OCI-LY7 (cell line): ENCODE results near the gene NFX1. TPM values are rescaled to one million over a fixed set of nuclear protein-coding genes. Genes with fewer than 3 reads are reported as not detected.

Experiments
- BruUV-seq: library from RNA; stranded (reverse); fragments of 400-500 nt; replicated peaks from 2 replicates; lab custom pipeline; 2021; lab: Mats Ljungman, UMichigan
- CTCF ChIA-PET: fragments of 300-600 bp; sonication (Branson Sonifier 250); formaldehyde crosslinking; loops from one replicate; lab custom pipeline; 2022; ENCODE audit warnings: antibody characterized with exemption; ENCODE audit not compliant: unreplicated experiment; lab: Charles Lee
- POLR2A ChIA-PET: fragments of 300-600 bp; sonication (Branson Sonifier 250); formaldehyde crosslinking; loops from one replicate; lab custom pipeline; 2022; ENCODE audit warnings: antibody characterized with exemption; lab: Charles Lee
- DNase-seq: peaks from one replicate; pipeline ENCODE4 v3.0.0-alpha.2; 2015; ENCODE audit warnings: low spot score
- H2AFZ ChIP-seq: fragments of 200-600 bp; sonication (generic), shearing (Covaris generic); 2 replicates; pipeline ENCODE4 v1.6.1; 2014; ENCODE audit warnings: mild to moderate bottlenecking, antibody characterized with exemption, low read length, moderate library complexity
- H3K27ac ChIP-seq: fragments of 200-600 bp; sonication (generic); 2 replicates; pipeline ENCODE4 v1.5.1; 2014; ENCODE audit warnings: mixed run types, low read depth, mild to moderate bottlenecking, moderate library complexity, low read length, inconsistent platforms; ENCODE audit not compliant: poor library complexity, severe bottlenecking
- H3K36me3 ChIP-seq: fragments of 200-600 bp; sonication (generic); 2 replicates; pipeline ENCODE4 v1.6.1; 2014; ENCODE audit warnings: mild to moderate bottlenecking, antibody characterized with exemption, low read length, moderate library complexity, mixed read lengths; ENCODE audit not compliant: insufficient read depth
- H3K4me1 ChIP-seq: fragments of 200-600 bp; sonication (generic); 2 replicates; pipeline ENCODE4 v1.5.1; 2014; ENCODE audit warnings: mild to moderate bottlenecking, low read length; ENCODE audit not compliant: insufficient read depth, poor library complexity, severe bottlenecking
- H3K4me2 ChIP-seq: fragments of 200-600 bp; sonication (generic); 2 replicates; pipeline ENCODE4 v1.6.1; 2014; ENCODE audit warnings: mild to moderate bottlenecking, low read length
- H3K4me3 ChIP-seq: fragments of 200-600 bp; sonication (generic); 2 replicates; pipeline ENCODE4 v1.5.1; 2014; ENCODE audit warnings: mild to moderate bottlenecking, low read depth, low read length; ENCODE audit not compliant: poor library complexity, severe bottlenecking
- H3K79me2 ChIP-seq: fragments of 200-600 bp; sonication (generic); 2 replicates; pipeline ENCODE4 v1.6.1; 2016; ENCODE audit warnings: low read depth, mild to moderate bottlenecking, low read length, moderate library complexity, mixed read lengths; ENCODE audit not compliant: insufficient read depth
- H3K9me2 ChIP-seq: fragments of 200-600 bp; sonication (generic); 2 replicates; pipeline ENCODE4 v1.6.1; 2016; ENCODE audit warnings: mild to moderate bottlenecking, low read length, mixed read lengths; ENCODE audit not compliant: insufficient read depth
- H3K9me3 ChIP-seq: fragments of 200-600 bp; sonication (generic); 2 replicates; pipeline ENCODE4 v1.6.1; 2014; ENCODE audit warnings: mild to moderate bottlenecking, mixed run types, low read length, mixed read lengths
- H4K20me1 ChIP-seq: fragments of 200-600 bp; sonication (generic); 2 replicates; pipeline ENCODE4 v1.6.1; 2014; ENCODE audit warnings: mild to moderate bottlenecking, antibody characterized with exemption, low read length, moderate library complexity, mixed read lengths; ENCODE audit not compliant: insufficient read depth
- EZH2phosphoT487 ChIP-seq: fragments of 200-600 bp; sonication (generic); IDR thresholded peaks from 2 replicates; pipeline ENCODE4 v1.6.1; 2018; ENCODE audit warnings: low read depth, borderline replicate concordance, mild to moderate bottlenecking, mixed run types, antibody characterized with exemption, low read length, moderate library complexity, mixed read lengths
- intact Hi-C: fragments of 100-400 bp; cut with micrococcal nuclease; formaldehyde crosslinking; loops from one replicate; pipeline ENCODE4 v1.10.0; 2022; ENCODE audit not compliant: unreplicated experiment
- total RNA-seq, 2 experiments: library from RNA; depleted of rRNA in 1 of 2; stranded (reverse); fragments of >200 nt in 1 of 2; shearing (Covaris generic) in 1 of 2; gene quantifications; 2 replicates each; pipeline ENCODE4 v1.2.3, GENCODE V29; 2014 to 2022
- TF ChIP-seq, protein P1 (sequence below): fragments of 200-600 bp; sonication (generic); conservative IDR thresholded peaks from 2 replicates; pipeline ENCODE4 v1.5.1; 2014; ENCODE audit warnings: mild to moderate bottlenecking, antibody characterized with exemption, low read length, moderate library complexity, mixed read lengths

NFX1 gene
- total RNA-seq, 2 experiments from 2014 or later = 32.3 to 58.3 TPM

GRCh38 chr9:33414268-33414667 lies 124.0 kb downstream of the NFX1 start:
- no TSS peak for BruUV-seq
- Histone ChIP-seq H3K4me1 (peaks cover 14% of the 10 kb centered on the region), H3K9me3 (no peaks in the 10 kb centered on the region), H3K36me3 (no peaks in the 10 kb centered on the region), H2AFZ (peak overlapping the region; percentile 16; the same call in 1 of the 2 replicates), H3K27ac (no peak overlapping the region), H3K9me2 (no peaks in the 10 kb centered on the region), H3K4me2 (no peak overlapping the region), H3K4me3 (no peak overlapping the region), H4K20me1 (no peaks in the 10 kb centered on the region), H3K79me2 (no peaks in the 10 kb centered on the region)
- no peak for DNase-seq
- TF ChIP-seq, protein P1, sequence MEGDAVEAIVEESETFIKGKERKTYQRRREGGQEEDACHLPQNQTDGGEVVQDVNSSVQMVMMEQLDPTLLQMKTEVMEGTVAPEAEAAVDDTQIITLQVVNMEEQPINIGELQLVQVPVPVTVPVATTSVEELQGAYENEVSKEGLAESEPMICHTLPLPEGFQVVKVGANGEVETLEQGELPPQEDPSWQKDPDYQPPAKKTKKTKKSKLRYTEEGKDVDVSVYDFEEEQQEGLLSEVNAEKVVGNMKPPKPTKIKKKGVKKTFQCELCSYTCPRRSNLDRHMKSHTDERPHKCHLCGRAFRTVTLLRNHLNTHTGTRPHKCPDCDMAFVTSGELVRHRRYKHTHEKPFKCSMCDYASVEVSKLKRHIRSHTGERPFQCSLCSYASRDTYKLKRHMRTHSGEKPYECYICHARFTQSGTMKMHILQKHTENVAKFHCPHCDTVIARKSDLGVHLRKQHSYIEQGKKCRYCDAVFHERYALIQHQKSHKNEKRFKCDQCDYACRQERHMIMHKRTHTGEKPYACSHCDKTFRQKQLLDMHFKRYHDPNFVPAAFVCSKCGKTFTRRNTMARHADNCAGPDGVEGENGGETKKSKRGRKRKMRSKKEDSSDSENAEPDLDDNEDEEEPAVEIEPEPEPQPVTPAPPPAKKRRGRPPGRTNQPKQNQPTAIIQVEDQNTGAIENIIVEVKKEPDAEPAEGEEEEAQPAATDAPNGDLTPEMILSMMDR = no peak
- no peak for TF ChIP-seq EZH2phosphoT487
- CTCF ChIA-PET = interaction anchor here (2.4 kb wide), 1 partner anchor 39 kb away, joined by 17 read pairs; no protein-coding TSS in a partner anchor
- intact Hi-C loops = loop anchor here (2.0 kb wide), 1 partner anchor 39 kb away; no protein-coding TSS in a partner anchor
- POLR2A ChIA-PET = interaction anchor here (0.6 to 0.9 kb wide), 2 partner anchors 8 to 61 kb away, joined by 3 read pairs; no protein-coding TSS in a partner anchor

GRCh38 chr9:33414889-33415500 lies 124.7 kb downstream of the NFX1 start:
- peaks cover 14% of the 10 kb centered on the region for H3K4me1 ChIP-seq

More at GRCh38 chr9:33414889-33415500, 124.7 kb downstream of the NFX1 start:
- Histone ChIP-seq H3K4me3 (no peak overlapping the region), H2AFZ (peak overlapping the region; percentile 85; the same call in 1 of the 2 replicates), H3K27ac (no peak overlapping the region), H3K9me2 (no peaks in the 10 kb centered on the region), H3K36me3 (no peaks in the 10 kb centered on the region), H3K9me3 (no peaks in the 10 kb centered on the region), H3K79me2 (no peaks in the 10 kb centered on the region), H3K4me2 (0 out of 2 replicates have a peak overlapping the region, but pooled peaks have one; percentile 42), H4K20me1 (no peaks in the 10 kb centered on the region)
- no TSS peak for BruUV-seq
- ChIA-PET CTCF (interaction anchor here (1.6 to 2.4 kb wide), 2 partner anchors 38 to 59 kb away, joined by 4 to 17 read pairs; partner anchors contain the start of gene NOL6), POLR2A (interaction anchor here (0.9 to 1.5 kb wide), 4 partner anchors 27 to 89 kb away, joined by 3 to 5 read pairs (median 3); partner anchors contain the start of gene NOL6)
- TF ChIP-seq, protein P1 = no peak
- no peak for TF ChIP-seq EZH2phosphoT487
- intact Hi-C loops = loop anchor here (1.0 to 5.0 kb wide), 3 partner anchors 38 to 128 kb away; no protein-coding TSS in a partner anchor
- DNase-seq = no peak
